GM18907 (cell line): ENCODE measurements around the gene SLC28A2.
"Not testable (repeated sequence)": the region's sequence is repeated elsewhere in the genome, so short reads cannot be mapped to it uniquely, and the experiment has no call there.

Source experiments
- ATAC-seq: cut with Tn5 transposase; IDR thresholded peaks from one replicate; pipeline ENCODE4 v1.9.1; 2021; ENCODE audit warnings: mild to moderate bottlenecking, moderate library complexity; ENCODE audit not compliant: unreplicated experiment

The SLC28A2 gene

DNA sequence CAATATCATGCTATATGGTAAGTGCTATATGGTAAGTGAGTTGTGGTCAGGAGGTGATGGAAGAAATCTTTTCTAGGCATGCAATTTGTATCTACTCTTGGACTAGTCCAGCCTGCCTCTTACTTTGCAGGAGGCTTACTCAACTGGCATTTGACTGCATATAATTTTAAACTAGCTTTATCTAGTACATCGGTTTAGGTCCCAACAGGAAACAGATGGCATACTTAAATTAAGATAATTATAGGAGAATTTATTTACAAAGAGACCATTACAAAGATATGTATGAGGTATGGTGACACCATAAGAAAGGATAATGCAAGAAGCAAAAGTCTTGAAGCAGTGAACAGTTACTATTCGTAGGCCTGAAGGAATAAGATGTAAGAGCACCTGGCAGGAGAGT, 7.8 kb downstream of the SLC28A2 start:
- no peak for ATAC-seq

DNA sequence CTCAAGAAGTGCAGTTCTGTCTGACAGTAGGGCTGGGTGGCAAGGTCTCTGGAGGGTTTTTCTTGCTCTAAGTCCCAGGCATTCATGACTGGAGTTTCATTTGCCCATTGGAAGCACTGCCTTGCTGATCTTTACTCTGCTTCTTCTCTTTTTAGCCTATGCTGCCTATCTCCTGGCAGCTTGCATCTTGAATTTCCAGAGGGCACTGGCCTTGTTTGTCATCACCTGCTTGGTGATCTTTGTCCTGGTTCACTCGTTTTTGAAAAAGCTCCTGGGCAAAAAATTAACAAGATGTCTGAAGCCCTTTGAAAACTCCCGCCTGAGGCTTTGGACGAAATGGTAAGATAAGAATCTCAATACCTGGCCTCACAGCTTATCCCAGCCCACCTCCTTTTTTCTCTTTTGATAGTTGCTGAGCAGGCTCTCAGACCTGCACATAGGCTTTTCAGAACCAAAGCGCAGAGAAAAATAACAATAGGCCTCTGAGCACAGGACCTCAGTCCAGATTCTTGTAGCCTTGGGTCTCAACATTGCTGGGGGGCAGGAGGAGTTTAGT, 10.9 kb downstream of the SLC28A2 start:
- ATAC-seq = no peak

DNA sequence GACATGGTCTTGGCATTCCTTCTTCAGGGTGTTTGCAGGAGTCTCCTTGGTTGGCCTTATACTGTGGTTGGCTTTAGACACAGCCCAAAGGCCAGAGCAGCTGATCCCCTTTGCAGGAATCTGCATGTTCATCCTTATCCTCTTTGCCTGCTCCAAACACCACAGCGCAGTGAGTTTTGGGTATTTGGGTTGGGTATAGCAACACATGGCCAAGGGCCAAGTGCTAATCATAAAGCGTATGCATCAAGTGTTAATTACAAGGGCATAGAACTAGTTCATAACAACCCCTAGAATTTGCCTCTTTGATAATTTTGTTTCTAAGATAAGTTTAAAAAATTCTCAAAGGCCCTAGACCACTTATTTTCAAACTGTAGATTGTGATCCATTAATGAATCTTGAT, 11.8 kb downstream of the SLC28A2 start:
- ATAC-seq = no peak

DNA sequence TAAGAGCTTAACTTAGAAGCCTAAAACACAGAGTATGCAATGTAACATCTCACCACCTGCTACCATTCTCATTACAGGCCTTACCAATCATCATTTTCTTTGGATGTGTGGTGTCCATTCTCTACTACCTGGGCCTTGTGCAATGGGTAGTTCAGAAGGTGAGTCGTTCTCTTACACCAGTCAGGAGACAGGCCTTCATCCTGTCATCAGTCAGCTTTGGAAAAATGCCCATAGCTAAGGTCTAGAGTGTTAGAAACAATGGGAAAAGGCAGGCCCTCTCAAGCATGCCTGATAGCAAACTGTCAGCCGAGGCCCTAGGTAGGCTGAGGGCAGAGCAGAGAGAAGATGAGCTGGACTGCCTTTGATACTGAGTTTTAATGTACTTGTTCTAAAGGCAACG, 13.5 kb downstream of the SLC28A2 start:
- ATAC-seq = no peak

DNA sequence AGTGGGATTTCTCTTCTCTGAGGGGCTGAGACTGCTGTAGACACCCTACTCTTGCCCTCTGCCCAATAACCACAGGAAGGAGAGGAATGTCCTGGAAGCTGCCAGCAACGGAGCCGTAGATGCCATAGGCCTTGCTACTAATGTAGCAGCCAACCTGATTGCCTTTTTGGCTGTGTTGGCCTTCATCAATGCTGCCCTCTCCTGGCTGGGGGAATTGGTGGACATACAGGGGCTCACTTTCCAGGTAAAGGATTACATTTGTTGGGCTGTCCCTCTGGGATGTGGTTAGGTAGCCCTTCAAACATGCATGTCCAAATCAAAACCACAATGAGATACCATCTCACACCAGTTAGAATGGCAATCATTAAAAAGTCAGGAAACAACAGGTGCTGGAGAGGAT, 16.1 kb downstream of the SLC28A2 start:
- ATAC-seq = no peak

DNA sequence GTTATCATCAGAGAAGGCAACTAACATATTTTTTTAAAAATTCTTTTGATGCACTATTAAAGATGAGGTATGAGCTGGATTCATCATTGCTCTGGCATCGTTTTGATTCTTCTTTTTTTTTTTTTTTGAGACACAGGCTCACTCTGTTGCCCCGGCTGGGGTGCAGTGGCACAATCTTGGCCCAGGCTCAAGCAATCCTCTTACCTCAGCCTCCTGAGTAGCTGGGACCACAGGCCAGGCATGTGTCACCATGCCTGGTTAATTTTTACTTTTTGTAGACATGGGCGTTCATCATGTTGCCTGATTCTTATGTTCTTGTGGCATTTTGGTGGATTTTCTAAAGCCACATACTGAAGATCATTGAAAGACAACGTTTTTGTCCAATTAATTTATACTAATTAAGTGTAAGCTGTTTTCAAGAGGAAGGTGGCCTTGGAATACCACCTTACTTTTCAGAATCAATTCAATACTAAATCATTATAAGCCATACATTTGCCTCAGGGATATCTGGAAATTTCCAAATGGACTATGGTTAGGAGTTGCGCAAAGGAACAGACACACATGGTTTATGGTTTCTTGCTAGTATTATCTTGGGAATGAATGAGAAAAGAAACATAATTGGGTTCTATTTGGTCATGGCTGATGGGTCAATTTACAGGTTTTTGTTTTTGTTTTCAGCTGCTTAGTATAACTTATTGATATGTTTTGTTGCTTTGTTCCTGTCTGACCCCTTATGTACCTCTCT, 22.8 kb downstream of the SLC28A2 start:
- no peak for ATAC-seq

DNA sequence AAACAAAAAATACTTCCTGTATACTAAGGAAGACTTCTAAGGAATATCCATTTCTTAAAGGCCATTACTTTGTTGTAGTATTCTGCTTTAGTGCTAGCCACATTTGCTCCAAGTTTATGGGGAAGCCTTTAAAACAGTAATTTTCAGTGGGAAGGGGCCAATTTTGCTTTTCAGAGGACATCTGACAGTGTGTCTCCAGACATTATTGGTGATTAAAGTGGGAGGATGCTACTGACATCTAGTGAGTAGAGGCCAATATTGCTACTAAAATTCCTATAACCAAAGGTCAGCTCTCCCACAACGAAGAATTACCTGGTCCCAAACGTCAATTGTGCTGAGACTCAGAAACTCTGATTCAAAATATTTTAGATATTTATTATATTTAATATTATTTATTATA, 24.8 kb downstream of the SLC28A2 start:
- no peak for ATAC-seq

DNA sequence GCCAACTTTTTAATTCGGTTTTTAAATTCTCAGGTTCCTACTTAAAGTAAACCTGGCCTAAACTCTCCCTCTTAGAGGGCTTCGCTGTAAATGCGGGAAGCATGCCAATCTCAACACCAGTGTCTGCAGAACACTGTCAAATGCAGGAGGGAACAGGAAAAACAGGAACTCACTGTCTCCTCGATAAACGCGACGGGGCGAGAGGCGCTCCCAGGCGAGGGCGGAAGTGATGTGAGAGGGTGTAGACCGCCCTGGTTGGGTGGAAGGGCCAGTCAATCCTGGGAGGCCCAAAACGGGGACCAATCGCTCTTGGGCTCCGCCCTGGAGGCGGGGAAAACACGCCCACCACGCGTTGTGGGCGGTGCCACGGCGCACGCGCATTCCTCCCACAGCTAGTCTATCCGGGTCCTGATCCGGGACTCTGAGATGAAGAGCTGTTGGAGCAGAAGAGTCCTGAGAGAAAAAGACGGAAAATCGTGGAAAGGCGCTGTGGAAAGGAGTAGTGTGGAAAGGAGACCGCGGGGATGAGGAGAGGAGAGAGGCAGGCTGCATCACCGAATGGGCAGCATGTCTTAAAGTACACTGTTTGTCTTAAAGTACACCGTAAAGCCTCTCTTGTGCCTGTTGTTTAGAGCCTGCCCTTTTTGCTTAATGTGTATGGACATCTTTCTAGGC, 27.1 kb downstream of the SLC28A2 start:
- ATAC-seq = peak; percentile 99

DNA sequence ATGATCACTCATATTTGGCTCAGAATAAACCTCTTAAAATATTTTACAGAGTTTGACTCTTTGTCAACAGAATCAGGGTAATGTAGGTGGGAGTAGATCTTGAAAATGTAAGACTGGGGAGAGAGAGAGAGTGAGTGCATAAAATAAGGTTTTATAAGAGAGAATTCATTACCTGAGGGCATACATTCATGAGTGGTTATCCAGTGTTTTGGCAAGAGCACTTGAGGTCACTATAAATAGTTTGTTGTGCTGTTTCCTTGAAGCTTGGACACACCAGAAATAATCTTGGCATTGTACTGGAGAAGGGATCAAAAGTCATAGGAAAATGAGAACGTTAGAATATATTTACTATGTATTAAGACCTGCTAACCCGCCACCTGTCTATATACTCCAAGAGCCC, 33.4 kb downstream of the SLC28A2 start:
- ATAC-seq = no peak

DNA sequence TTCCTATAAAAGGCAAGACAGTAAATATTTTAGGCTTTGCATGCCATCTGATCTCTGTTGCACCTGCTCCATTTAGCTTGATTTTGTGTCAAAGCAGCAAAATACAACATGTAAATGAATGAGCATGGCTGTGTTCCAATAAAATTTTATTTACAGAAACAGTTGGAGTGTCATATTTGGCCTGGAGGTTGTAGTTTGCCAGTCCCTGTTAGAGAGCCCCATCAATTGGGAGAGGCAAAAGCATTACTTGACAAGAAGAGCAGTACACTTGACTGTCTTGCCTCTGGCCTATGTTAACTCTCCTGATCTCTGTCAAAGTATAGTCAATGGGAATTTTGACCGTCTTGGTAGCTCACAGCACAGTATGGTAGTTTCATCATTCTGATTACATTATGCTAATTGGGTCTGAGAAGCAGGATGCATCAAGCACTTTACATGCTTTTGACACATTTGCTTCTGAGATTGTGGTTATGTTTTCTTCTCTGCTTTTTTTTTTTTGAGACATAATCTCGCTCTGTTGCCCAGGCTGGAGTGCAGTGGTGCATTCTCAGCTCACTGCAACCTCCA, 35.4 kb downstream of the SLC28A2 start:
- ATAC-seq = no peak

DNA sequence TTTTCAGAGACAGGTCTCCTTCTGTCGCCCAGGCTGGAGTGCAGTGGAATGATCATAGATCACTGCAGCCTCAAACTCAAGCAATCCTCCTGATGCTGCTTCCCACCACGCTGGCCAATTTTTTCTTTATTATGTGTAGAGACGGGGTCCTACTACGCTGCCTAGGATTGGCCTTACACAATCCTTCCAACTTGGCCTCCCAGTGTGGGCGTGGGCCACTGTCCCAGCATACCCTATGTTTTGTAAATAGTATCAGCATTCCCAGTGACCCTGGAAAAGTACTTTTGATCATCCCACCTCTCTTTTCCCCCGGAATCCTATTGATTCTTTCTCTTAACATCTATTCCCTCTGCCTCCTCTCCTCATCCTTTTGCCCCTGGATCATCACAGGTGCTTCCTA, 36.9 kb downstream of the SLC28A2 start:
- ATAC-seq = no peak

DNA sequence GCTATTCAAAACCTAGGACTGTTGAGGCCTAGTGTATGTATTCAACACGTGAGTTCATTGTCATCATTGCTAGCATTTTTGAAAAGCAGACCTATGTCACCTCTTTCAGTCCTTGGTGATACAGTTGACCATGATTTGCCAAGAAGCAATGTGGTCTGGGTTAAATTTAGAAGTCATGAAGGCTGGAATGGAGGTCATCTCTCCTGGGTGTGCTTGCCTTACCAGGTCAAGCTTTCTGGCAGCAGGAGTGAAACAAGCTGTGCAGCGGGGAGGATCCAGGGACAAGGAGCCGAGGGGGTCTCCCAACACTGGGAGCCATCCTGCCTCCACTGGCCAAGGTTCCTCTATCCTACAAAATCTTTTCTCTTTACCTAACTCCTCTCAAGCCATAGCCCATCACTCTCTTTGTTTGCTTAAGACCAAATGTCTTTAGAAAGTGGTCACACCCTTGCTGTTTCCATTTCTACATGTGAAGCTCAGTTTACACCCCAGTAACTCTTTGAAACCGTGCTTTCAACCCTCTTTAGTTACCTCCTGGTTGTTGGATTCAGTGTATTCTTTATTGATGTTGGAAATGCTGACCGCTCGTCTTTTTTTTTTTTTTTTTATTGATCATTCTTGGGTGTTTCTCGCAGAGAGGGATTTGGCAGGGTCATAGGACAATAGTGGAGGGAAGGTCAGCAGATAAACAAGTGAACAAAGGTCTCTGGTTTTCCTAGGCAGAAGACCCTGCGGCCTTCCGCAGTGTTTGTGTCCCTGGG, 40.0 kb downstream of the SLC28A2 start:
- ATAC-seq = no peak

DNA sequence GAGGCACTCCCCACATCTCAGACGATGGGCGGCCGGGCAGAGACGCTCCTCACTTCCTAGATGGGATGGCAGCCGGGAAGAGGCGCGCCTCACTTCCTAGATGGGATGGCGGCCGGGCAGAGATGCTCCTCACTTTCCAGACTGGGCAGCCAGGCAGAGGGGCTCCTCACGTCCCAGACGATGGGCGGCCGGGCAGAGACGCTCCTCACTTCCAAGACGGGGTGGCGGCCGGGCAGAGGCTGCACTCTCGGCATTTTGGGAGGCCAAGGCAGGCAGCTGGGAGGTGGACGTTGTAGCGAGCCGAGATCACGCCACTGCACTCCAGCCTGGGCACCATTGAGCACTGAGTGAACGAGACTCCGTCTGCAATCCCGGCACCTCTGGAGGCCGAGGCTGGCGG, 41.3 kb downstream of the SLC28A2 start:
- not testable (repeated sequence) for ATAC-seq

DNA sequence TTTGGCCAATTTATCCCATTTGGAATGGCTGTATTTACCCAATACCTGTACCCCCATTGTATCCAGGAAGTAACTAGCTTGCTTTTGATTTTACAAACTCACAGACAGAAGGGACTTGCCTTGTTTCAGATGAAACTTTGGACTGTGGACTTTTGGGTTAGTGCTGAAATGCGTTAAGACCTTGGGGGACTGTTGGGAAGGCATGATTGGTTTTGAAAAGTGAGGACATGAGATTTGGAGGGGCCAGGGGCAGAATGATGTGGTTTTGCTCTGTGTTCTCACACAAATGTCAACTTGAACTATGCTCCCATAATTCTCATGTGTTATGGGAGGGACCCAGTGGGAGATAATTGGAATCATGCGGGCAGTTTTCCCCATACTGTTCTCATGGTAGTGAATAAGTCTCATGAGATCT, 46.9 kb downstream of the SLC28A2 start:
- not testable (repeated sequence) for ATAC-seq

DNA sequence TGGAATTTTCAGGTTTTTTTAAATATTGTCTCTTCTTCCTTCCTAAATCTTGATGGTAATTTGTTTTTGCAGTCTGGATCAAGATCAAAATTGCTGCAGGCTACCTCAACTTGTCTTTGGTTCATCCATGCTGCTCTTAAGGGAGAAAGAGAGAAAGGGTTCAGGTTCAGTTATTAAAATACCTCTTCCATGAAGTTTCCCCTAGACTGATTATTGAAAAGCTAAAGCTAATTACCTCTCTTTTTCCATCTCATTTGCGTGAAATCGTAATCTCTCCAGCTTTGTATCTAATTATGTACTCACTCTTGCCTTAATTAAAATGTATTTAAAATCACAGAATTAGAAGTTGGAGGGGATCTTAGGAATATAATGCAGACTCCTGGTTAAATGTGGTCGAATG, 52.7 kb downstream of the SLC28A2 start:
- no peak for ATAC-seq

DNA sequence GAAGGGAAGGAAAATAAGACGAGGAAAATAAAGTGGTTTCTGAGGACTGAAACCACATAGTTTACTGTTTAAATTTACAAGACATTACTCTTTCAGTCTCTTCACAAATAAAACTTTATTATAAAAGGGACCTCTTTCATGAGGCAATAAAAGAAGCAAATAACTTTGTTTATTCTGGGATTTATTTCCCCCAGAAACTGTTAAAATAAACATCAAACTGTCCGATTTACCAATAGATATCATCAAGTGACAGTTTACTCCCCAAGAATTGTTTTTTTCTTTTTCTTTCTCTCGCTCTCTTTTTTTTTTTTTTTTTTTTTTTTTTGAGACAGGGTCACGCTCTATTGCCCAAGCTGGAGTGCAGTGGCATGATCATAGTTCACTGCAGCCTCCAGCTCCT, 54.1 kb downstream of the SLC28A2 start:
- ATAC-seq = no peak

DNA sequence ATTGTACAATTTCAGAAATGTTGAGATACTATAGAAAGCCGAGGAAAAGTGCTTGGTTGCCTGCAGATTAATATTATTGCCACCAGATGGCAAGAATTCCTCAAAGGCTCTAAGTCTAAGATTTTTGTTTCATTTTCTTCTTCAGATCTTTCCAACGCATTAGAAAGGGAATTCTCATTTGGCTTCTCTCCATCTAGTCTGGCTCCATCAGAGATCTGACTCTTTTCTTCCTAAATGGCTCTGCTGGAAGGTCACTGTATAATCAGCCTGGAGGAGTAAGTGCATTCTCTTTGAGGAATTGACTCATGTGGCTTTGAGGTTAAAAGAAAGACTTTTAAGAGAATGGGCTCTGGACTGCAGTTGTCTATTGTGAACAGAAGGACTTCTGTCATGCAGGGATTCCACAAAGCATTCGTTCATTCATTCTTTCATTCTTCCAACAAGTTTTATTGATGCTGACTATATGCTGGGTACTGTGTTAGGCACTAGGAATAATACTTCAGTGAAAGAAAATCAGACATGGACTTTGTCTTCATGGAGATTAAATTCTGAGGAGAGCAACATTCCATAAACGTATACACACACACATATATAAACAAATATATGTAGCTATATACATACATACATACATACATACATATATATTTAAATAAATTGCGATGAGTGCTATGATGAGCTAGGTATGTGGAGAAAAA, 55.3 kb downstream of the SLC28A2 start:
- no peak for ATAC-seq

DNA sequence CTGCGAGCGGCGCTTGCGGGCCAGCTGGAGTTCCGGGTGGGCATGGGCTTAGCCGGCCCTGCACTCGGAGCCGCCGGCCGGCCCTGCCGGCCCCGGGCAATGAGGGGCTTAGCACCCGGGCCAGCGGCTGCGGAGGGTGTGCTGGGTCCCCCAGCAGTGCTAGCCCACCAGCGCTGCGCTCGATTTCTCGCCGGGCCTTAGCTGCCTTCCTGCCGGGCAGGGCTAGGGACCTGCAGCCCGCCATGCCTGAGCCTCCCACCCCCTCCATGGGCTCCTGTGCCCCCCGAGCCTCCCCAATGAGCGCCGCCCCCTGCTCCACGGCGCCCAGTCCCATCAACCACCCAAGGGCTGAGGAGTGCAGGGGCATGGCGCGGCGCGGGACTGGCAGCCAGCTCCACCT, 62.1 kb downstream of the SLC28A2 start:
- ATAC-seq = not testable (repeated sequence)

DNA sequence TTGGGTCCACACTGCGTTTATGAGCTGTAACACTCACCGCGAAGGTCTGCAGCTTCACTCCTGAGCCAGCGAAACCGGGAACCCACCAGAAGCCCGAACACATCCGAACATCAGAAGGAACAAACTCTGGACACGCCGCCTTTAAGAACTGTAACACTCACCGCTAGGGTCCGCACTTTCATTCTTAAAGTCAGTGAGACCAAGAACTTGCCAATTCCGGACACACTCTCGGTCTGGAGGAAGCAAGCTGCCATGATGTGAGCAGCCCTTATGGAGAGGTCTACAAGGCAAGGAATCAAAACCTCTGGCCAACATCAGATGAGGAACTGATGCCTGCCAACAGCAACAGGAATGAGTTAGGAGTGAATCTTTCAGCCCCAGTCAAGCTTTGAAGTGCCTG, 62.9 kb downstream of the SLC28A2 start:
- ATAC-seq = no peak

DNA sequence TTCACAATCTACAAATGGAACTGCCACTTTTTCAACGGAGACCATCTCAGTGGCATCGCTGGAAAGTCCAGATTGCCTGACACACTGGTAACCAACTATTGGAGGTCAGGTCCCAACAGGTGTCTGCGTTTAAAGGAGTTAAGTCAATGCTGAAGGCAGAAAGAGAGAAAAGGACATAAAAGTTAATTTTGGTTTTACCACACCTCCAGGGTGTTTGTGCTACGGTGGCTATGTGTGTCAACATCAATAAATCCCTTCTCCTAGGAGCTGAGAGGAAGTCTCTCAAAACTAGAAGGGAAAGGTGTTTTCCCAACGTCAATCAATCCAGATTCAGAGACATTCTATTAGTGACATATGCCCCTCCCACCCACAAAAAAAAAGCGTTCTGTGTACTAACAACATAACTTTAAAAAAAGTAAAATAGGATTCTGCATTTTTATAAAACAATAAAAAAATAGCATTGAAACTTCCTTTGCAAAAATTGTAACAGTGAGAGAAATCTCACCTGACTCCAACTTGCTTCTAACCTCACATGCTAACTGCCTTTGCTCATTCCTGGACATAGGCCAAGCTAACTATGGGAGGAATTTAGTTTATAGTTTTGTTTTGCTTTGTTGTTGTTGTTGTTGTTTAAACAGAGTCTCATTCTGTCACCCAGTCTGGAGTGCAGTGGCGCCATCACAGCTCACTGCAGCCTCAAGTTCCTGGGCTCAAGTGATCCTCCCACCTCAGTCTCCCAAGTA, 67.6 kb downstream of the SLC28A2 start:
- no peak for ATAC-seq
